Activated T-cell treated with anti-CD3 and anti-CD28 coated beads for 24 hours (primary cell): ENCODE results near the gene SIM2.

ENCODE experiments used
- DNase-seq: peaks from one replicate; pipeline ENCODE4 v3.0.0-alpha.2; 2020; ENCODE audit warnings: low read depth

SIM2 gene

DNA sequence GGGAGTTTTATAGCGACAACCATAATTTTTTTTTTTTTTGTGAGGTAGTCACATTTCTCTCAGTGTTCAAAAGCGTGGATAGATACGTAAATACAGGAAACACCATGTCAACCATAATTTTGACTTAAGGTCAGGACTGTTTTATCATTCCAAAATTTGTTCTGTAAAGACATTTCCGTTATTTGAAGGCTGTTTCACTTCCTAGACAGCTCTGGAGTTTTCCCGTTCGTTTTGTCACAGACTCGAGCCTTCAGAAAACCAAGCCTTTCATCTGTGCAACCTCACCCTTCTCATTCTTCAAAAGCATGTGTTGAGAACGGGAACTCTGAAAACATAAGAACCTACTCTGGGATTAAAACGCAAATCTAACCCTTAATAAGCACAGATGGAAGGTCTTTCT is 17.9 kb downstream of the SIM2 start:
- no peak for DNase-seq

DNA sequence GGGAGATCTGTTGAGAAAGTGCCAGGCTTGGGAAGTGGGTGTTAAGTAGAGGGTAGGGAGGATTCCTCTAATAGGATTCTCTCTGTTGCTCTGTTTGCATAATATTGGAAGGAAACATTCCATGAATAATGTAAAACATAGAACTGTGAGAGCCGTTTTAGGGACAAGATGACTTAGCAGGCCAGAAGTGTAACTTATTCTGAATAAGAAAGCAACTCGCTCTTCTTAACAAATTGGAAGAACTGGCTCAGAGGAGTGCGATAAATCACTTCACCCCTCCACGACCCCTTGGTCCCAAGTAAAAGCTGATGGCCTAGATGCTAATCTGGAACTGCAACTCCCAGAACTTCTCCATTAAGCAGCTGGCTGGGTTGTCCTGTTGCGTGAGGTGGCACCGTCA is 19.1 kb downstream of the SIM2 start:
- DNase-seq = no peak

DNA sequence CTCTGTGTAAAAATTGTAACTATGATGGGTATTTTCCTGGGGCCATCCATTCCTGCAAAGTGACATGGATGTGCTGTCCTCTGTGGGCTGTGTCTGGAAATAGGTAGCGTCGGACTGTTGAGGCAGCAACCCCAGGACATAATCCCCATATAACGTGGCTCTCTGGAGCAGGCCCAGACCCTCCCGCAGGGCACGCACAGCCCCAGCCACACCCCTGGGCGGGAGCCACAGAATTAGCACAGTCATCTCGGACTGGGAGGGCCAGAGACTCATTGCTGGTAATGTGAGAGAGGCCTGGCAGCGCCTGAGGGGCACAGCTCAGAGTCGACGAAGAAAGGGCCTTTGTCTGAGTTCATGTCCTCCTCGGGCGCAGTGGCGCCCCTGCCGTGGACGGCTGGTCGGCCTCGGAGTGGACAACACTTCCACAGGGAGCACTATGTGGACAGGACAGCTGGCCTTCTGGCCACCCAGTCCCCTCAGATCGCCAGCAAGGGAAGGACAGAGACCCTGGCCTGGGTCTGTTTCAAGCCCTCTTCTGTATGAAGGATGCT is 20.1 kb downstream of the SIM2 start:
- DNase-seq = no peak

DNA sequence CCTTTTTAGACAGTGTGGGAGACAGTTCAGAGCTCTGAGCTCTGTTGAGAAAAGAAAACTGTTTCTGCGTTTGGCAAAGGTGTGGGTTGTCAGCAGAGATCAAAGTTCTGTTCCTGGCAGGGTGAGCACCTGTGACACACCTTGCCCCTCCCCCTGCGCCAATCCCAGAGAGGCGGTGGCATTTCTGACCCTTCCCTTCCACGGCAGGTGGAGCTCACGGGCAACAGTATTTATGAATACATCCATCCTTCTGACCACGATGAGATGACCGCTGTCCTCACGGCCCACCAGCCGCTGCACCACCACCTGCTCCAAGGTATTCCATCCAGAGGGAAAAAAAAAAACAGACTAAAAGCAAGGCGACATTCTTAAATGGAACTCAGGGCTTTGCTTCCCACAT is 20.7 kb downstream of the SIM2 start:
- DNase-seq = no peak

DNA sequence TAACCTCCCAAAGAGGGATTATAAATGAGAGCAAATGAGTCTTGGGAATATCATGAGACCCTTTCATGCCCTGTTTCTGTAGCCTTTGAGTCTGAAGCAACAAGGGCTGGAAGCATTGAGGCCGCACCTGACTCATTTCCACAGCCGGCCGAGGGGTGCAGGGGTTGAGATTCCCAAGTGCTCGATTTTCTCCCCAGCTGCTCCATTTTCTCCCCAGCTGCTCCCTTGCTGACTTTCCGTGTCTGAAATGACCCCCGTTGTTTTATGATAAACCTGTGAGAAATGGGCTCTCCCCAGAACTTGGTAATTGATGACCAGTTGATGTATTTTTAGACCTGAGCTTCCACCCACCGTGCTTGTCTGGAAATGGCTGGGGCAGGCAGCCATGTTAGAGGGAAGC is 22.9 kb downstream of the SIM2 start:
- DNase-seq = no peak

DNA sequence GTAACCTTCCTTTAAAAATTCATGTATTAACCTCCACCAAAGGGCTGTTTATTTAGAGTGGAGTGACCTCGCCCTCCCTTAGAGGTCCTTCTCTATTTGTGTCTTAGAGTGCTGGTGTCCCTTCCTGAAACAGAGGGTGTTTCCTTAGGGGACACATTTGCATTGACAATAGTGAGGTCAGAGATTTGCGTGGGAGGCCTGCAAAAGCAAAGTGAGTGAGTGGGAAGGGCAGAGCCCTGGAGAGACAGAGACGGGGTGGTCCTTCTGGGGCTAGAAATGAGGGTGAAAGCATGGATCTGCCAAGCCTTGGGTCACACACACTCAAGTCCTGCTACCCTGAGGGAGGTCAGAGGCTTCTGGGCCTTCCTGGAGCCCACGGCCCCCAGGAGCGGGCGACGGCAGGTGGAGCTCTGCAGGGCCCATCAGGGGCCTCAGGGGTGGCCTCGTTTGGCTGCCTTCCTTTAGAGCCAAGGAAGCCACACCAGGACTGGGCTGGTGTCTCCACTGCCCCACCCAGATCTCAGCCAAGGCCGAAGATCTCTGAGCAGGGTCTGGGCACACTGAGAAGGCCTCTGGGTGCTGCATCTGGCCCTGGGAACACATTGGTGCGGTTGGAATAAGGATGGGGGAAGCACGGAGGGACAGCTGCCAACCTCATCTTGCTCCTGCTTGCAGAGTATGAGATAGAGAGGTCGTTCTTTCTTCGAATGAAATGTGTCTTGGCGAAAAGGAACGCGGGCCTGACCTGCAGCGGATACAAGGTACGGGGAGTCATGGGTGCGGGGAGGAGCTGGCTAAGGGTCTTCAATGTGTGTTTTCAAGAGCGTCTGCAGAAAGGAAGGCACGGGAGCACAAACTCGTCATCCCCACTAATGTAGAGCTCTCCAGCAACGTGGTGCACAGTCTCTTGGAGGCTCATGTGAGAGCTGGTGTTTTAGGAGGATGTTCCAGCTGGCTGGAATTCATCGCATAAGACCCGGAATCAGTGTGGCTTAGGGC is 23.8 kb downstream of the SIM2 start:
- no peak for DNase-seq

DNA sequence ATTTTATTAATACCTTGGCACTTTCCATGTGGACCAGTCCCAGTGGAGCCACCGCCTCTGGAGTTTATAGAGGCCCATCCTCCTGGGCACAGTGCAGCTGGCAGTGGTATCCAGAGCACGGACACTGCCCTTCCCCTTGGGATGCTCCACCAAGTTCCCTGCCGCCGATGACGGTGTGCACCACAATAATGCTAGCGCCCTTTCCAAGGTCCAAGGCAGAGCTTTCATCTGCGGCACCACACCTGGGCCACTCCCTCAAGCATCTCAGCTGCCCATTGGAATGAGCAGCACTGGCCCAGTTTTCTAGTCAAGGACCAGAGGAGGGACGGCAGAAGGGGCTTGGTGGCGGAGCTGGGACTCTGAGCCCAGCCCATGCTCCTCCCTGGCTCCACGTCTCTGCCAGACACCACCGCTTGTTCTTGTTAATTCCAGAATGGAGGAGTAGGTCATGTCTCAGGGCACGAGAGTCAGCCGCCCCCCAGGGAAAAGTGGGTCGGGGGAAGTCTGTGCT is 24.5 kb downstream of the SIM2 start:
- no peak for DNase-seq

DNA sequence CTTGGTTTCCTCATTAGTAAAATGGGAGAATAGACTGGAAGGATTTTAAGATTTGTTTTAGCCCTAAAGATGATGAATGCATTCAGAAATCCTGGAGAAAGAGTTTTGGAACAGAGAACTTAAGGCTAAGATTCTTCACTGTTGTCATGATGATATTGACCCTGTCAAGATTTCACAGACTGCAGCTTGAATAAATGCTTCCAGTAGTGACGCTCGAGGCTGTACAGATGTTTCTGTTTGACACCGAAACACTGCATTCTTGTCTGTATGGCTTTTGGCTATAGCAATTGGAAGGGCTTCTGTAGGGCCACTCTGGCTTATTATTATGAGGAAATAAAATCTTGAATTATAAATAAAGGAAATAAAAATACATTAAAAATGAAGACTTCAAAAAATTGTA is 25.7 kb downstream of the SIM2 start:
- DNase-seq = no peak

DNA sequence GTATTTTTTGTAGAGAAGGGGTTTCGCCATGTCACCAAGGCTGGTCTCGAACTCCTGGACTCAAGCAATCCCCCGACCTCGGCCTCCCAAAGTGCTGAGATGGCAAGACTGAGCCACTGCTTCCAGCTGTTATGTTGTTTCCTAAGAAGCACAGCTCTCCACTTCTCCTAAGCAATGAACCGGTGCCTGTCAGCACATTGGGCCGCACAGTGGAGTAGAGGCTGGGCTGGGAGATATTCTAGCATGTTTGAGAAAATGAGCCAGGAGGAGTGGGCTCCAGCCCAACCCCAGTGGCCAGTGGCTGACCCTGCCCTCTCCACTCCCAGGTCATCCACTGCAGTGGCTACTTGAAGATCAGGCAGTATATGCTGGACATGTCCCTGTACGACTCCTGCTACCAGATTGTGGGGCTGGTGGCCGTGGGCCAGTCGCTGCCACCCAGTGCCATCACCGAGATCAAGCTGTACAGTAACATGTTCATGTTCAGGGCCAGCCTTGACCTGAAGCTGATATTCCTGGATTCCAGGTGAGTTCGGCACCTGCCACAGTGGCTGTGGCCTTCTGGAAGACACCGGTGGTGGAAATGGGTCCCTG is 27.0 kb downstream of the SIM2 start:
- DNase-seq = no peak

DNA sequence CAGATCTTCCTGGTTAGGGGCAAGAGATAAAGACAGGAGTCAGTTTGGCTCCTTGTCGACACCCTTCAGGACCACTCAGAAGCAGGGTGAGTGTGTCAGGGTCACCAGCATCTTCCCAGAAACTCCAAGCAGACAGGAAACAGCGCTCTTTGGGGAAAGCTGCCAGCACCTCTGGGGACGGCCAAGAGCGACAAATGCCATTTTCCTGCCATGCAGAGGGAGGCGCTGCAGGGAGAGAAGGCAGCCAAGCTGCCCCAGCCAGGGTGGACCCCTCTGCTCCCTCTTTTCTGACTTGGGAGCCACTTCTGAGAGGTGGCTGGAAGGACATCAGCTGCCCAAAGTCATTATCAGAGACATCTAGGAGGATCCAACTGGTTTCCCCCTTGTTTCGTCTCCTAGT is 29.0 kb downstream of the SIM2 start:
- no peak for DNase-seq

DNA sequence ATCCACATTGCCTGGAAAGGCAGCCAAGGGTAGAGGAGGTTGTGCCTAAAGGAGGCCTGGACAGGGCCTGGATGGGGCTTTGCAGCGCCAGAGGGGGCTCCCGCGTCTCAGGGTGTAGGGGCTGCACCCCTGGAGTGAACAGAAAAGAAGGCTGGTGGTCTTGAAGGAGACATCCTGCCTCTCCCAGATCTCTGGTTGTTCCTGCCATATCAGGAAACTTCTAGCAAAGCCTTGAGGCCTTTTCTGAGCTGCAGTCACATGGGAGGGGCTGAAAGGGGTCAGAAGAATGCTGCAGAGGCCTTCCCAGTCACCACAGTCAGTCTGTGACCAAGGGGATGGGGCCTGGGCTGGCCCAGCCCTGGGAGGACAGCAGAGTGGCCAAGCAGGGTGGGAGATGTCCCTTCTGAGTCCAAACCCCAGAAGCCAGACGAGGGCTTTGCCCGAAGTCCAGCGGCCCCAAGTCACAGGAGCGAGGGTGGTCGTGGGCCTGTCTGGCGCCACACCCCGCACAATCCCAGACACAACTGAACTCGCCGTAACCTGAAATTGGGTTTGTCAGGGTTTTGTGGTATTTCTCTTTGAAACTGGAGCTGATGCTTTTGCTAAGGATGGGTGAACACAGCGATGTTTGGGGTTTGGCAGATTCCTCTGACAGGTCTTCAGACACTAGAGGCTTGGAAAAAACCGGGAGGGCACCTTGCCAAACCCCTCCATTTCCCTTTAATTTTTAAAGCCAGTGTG is 29.6 kb downstream of the SIM2 start:
- no peak for DNase-seq

DNA sequence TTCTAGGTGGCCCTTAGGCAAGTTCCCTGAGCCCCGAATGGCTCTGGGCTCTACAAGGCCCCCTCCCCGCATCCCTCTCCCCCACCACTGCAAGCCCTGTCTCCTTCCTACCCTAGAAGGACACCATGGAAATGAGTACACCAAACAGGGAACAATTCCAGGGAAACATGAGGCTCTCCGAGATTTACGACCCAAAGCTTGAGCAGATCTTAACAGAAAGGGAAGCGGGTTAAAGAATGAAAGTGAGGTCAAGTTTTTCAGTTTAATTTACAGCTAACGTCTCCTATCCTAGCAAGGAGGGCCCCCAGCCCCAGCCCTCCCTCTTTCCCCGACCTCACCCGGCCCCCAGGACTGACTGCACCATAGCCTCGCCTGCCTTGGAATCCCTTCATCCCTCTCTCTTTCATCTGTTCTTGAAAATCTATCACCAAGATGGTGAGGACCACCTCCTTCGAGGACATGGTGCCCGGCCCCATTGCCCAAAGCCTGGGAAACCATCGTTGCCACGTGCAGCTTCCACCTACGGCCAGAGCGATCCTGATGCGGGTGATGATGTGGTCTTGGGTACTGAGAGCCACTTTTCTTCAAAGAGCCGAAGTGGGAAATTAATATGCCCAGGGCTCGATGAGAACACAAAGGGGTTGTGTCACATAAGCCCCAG is 30.5 kb downstream of the SIM2 start:
- no peak for DNase-seq

DNA sequence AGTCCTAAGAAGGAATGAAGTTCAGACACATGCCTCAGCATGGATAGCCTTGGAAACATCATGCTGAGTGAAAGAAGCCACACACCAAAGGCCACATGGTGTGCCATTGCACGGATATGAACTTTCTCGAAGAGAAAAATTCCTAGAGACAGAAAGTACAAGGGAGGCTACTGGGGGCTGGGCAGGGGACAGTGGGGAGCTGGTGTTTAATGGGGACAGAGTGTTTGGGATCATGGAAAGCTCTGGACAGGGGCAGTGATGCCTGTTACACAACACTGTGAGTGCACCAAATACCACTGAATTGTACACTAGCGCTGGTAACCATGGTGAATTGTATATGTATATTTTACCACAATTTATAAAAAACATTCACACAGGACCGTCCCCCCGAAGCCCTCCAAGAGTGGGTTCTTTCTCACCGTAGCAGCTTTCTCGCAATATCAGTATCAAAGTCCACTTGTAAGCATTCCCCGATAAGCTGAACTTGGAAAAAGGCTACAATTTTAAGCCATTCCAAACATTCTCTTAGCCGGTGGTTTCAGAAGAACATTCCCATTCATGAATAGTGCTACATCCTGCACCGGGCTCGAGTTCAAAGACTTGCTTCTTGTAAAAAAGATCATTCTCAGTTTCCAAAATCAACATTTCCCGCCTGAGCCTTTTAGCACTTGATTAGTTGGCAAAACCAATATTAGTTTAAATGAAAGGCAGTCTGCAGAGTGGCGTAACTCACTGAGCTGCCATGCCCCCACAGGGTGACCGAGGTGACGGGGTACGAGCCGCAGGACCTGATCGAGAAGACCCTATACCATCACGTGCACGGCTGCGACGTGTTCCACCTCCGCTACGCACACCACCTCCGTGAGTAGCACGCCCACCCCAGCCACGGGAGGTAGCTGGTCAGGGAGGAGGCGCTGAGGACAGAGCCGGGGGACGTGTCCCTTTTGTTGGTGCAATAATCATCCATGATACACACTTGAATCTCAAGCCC is 31.7 kb downstream of the SIM2 start:
- no peak for DNase-seq

DNA sequence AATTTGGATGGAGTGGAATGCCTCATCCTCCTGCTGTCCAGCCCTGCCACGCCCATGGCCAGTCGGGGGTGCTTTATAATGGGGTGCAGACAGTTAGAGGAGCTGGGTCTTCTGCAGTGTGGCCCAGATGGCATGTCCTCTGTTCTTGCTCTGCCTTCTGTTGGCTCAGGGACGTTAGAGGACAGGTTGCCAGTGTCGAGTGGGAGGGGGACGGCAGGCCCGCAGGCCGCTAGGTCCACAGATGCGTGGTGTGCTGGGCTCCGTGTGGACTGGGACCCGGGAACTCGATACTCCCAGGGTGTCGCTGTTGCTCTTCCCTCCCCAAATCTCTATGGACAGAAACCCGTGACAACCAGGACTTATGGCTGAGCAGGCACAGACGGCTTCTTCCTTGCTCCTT is 33.3 kb downstream of the SIM2 start:
- no peak for DNase-seq

DNA sequence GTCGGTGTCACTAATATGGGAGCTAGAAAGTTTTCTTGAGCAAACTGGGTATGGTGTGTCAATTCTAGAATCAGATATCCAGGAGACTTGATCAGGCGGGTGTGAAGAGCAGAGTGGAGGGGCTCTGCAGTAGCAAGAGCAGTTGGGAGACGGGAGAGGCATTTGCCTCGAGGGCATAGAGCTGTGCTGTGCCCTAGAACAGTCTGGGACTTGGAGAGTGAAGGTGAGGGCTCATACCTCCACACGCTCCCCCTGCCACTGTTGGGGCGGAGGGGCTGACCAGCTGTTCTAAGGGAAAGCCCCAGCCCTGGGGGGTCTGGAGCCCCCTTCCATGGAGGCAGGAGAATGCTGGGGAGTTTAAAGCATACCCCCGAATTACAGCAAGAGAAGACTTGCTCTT is 33.8 kb downstream of the SIM2 start:
- DNase-seq = no peak

DNA sequence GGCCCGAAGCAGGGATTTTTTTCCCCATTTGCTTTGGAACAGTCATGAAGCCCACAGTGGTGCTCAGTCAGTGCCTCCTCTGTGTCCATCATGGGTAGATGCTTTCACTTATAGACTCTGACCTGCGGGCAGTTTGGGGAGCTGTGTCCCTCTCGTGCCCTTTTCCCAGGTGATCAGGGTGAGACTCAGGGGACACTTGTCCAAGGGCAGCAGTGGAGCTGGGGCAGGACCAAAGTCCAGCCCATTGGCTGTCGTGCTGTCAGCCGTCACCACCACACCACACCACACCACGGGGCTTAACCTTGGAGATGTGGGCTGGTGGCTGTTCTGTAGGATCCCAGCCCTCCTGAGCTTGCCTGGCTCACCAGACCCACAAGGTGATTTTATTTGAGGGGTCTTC is 34.9 kb downstream of the SIM2 start:
- no peak for DNase-seq

DNA sequence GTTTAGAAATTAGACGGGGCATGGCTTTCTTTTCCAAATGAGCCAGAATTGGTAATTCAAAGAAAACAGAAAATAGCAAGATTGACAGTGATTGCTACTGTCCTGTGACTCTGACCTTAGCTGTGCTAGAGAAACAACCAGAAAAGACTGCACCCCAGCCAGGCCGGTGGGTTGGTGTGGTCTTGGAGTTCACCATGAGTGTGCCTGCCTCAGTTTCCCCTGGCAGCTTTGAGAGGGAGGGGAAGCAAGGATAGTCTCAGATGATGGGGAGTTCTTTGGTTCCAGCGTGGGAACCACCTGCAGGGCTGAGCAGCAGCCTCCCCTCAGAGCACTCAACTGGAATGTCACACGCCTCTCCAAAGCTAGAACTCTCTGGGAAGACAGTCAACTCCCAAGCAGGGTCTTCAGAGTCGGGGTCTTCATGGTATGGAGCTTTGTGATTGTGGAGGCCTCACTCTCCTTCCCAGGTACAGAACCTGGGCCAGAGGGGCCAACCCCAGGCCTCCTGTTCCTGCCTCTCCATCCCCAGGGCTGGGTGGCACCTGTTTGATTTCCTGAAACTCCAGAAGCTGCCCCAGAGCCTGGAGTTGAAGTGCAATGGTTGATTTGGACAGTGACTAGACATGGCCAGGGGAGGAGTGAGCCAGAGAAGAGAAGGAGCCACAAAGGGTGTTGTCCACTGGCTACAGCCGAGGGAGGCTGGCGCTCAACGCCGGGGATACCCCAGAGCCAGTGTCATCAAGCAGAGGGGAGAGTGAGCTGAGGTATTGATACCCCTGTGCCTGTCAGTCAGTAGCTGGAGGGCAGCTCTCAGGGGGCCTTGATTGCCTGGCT is 35.7 kb downstream of the SIM2 start:
- DNase-seq = no peak

DNA sequence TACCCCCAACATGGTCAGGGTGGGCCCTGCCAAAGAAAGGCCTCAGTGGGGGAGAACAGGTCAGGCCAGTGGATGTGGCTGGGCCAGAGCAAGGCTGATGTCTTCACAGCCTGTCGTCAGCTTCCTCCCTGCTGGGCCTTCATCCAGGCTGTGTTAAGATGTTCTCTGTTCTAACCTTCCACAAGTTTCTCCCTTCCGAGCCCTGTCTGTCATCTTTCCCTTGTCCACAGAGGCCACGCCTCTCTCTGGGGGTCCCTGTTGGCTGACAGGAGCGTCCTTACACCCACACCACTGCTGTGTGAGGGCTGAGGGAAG is 36.2 kb downstream of the SIM2 start:
- DNase-seq = no peak

DNA sequence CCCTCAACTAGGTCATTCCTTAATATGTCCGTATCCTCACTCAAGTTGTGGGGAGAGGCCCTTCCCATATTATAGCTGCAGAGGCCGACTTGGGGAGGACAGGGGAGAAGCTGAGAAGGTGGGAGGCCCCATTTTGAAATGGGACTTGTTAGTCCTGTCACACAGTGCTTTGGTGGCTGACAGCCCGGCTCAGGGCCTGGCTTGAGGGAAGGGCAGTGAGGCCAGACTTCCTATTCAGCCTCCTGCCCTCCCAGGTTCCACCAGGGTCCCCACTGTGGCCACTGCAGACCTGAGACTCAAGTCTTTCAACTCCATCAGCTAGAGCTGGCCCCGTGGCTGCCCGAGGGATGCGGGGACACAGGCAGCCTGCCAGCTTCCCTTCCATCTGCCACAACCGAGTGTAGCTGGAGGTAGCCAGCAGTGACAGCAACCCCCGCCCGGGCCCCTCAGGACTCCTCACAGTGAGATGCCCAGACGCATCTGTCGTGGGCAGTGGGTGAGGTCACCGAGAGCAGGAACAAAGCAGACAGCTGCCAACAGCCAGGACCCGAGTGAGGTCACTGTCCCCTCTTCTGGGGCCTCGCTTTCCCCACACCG is 36.9 kb downstream of the SIM2 start:
- no peak for DNase-seq
